C4-2B (cell line): ENCODE measurements around the gene PDE4D.

Experiments used
- H3K27ac ChIP-seq: fragments of 450-650 bp; 2 replicates; pipeline ENCODE4 v1.5.1; 2017
- CTCF ChIP-seq: fragments of 450-650 bp; conservative IDR thresholded peaks from 2 replicates; pipeline ENCODE4 v1.5.1; 2017; ENCODE audit warnings: mild to moderate bottlenecking
- ZFX ChIP-seq: fragments of 450-650 bp; IDR thresholded peaks from 2 replicates; pipeline ENCODE4 v1.6.1; 2017

The PDE4D gene

GRCh38 chr5:59569158-59569557 is 324.4 kb downstream of the PDE4D start:
- TF ChIP-seq CTCF, result no peak
- TF ChIP-seq ZFX, result no peak
- no peak overlapping the region for H3K27ac ChIP-seq

GRCh38 chr5:59568161-59568560 is 325.4 kb downstream of the PDE4D start:
- TF ChIP-seq ZFX (no peak), CTCF (no peak)
- no peak overlapping the region for H3K27ac ChIP-seq

DNA sequence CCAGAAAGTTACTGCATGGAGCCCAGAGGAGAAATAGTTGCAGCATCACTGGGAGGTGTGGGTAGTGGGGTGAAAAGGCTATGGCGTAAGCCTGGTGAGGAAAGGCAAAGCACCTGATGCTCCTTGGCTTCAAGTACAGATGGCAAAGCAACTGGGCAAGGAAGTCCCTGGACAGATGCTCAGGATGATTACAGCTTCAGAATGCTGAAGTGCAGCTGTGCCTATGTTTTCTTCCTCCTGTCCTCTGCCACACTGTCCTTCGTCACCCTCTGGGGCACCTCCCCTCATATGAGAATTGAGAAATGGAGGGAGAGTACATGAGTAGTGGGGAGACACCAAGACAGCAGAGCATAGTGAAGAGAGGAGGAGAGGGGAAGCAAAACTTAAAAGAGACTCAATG is 328.0 kb downstream of the PDE4D start:
- TF ChIP-seq CTCF (no peak), ZFX (no peak)

GRCh38 chr5:59564895-59565294 is 328.6 kb downstream of the PDE4D start:
- no peak for TF ChIP-seq CTCF
- no peak for TF ChIP-seq ZFX
- H3K27ac ChIP-seq, result no peak overlapping the region

More for the DNA sequence above, 328.0 kb downstream of the PDE4D start:
- H3K27ac ChIP-seq, result no peak overlapping the region

DNA sequence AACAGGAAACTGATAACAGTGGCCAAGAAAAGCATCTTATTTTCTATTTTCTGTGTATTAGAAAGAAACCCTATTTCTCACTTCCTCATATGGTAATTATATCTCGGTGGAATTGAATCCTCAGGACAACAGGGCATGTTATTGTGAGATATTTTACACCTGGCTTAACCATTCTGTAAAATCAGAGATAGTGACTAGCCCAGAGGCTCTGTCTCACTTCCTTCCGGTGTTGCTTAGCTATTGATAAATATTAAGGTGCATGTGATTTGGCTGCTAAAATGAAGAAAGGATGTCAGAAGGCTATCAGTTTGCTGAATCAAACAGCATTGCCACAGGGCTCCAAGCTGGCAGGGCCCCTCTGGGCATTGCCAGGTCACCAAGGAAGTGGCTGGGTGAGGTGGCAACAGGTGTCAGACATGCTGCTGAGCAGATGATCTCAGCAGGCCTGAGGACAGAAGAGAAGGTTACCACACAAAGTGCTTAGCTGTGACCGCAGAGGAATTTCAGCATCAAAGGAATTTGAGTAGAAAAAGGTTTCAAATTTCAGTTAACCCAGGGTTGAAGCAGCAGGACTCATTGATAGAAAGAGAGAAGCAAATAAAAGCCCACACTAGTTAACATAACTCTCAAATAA is 330.7 kb downstream of the PDE4D start:
- H3K27ac ChIP-seq, result no peak overlapping the region
- TF ChIP-seq CTCF, result no peak
- no peak for TF ChIP-seq ZFX

DNA sequence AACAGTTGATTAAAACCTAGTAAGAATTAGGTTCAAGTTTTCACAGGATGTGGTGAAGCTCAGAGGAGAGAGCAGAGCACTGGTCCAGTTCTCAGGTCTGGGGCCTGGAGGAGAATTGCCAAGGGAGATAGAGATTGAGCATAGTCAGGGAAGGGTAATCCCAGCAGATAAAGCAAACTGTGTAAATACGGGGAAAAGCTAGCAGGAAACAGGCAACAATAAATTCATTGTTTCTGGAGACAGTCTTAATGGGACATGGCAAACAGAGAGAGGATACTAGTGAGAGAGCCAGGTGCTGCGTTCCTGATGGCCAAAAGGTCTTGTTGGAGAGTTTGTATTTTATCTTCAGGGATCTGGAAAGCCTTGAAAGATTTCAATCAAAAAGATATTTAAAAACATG is 333.0 kb downstream of the PDE4D start:
- no peak overlapping the region for H3K27ac ChIP-seq
- no peak for TF ChIP-seq ZFX
- TF ChIP-seq CTCF, result no peak

GRCh38 chr5:59559847-59560246 is 333.7 kb downstream of the PDE4D start:
- no peak overlapping the region for H3K27ac ChIP-seq

More at GRCh38 chr5:59559847-59560246, 333.7 kb downstream of the PDE4D start:
- no peak for TF ChIP-seq CTCF
- no peak for TF ChIP-seq ZFX
